Measurements from ENCODE around the gene NEU1.

The NEU1 gene

GRCh38 chr6:31896856-31897611, 34.4 kb upstream of the NEU1 start:
- peak in 3 of 56 donors; percentile 41 to 74 (median 63) for DNase-seq

GRCh38 chr6:31896493-31896855, 33.9 kb upstream of the NEU1 start:
- DNase-seq = no peak

- no peak for DNase-seq
Measured at GRCh38 chr6:31892821-31893220, 30.2 kb upstream of the NEU1 start.

- DNase-seq = no peak
Measured at GRCh38 chr6:31889331-31889972, 26.8 kb upstream of the NEU1 start.

GRCh38 chr6:31888276-31889258, 25.9 kb upstream of the NEU1 start:
- peak in 4 of 56 donors; percentile 9 to 25 (median 16) for DNase-seq

GRCh38 chr6:31887173-31888007, 24.8 kb upstream of the NEU1 start:
- no peak for DNase-seq

- DNase-seq = no peak
Measured at GRCh38 chr6:31886541-31886991, 23.9 kb upstream of the NEU1 start.

GRCh38 chr6:31884528-31885035, 22.0 kb upstream of the NEU1 start:
- no peak for DNase-seq

GRCh38 chr6:31883676-31884075, 21.1 kb upstream of the NEU1 start:
- DNase-seq = no peak

- DNase-seq = peak in 3 of 56 donors; percentile 3 to 14 (median 11)
Measured at GRCh38 chr6:31882344-31882743, 19.7 kb upstream of the NEU1 start.

- DNase-seq = no peak
Measured at GRCh38 chr6:31881136-31881859, 18.7 kb upstream of the NEU1 start.

GRCh38 chr6:31880616-31881015, 18.0 kb upstream of the NEU1 start:
- DNase-seq = no peak

GRCh38 chr6:31879901-31880300, 17.3 kb upstream of the NEU1 start:
- DNase-seq = no peak

- DNase-seq = no peak
Measured at GRCh38 chr6:31879143-31879542, 16.5 kb upstream of the NEU1 start.

- no peak for DNase-seq
Measured at GRCh38 chr6:31878726-31879125, 16.1 kb upstream of the NEU1 start, which contains the start of gene SLC44A4. SLC44A4 (minus strand) TSS chr6:31878997; CDS start chr6:31878980, 17 bp downstream.

- DNase-seq = no peak
Measured at GRCh38 chr6:31878222-31878621, 15.6 kb upstream of the NEU1 start.

- no peak for DNase-seq
Measured at GRCh38 chr6:31877651-31878161, 15.1 kb upstream of the NEU1 start.

GRCh38 chr6:31877125-31877650, 14.6 kb upstream of the NEU1 start:
- DNase-seq = no peak

GRCh38 chr6:31876357-31876756, 13.7 kb upstream of the NEU1 start:
- DNase-seq = no peak
